Measurements from ENCODE around the gene STK31.

STK31 gene

GRCh38 chr7:23714150-23714464 lies 4.1 kb downstream of the STK31 start:
- ATAC-seq (ENCODE audit: insufficient read depth, low read depth) (no peak), DNase-seq (no peak)
- no peak overlapping the region for H3K9ac ChIP-seq (ENCODE audit: low read depth, low read length)
- H4K20me1 ChIP-seq (ENCODE audit: insufficient read depth, low read length): no peaks in the 10 kb centered on the region
- H2AFZ ChIP-seq (ENCODE audit: low read depth, low read length): no peak overlapping the region
- H3K4me1 ChIP-seq (ENCODE audit: insufficient read depth, low read length): no peaks in the 10 kb centered on the region
- no peaks in the 10 kb centered on the region for H3K36me3 ChIP-seq (ENCODE audit: insufficient read depth, low read length)
- H3K4me3 ChIP-seq (ENCODE audit: low read depth in 1 of 2, low read length in 2 of 2): no peak overlapping the region
- H3K79me2 ChIP-seq (ENCODE audit: insufficient read depth, low read length): no peaks in the 10 kb centered on the region
- H3K27ac ChIP-seq (ENCODE audit: low read length): no peak overlapping the region
- no peak overlapping the region for H3K4me2 ChIP-seq (ENCODE audit: insufficient read depth, low read length)
- H3K9me3 ChIP-seq (ENCODE audit: insufficient read depth, low read length, severe bottlenecking): no peaks in the 10 kb centered on the region
- H3K27me3 ChIP-seq (ENCODE audit: insufficient read depth, low read length, poor library complexity): no peaks in the 10 kb centered on the region
- no peak for TF ChIP-seq CTCF (IDR thresholded peaks at IDR 0.05; ENCODE audit: borderline replicate concordance, extremely low read depth, low read length, poor library complexity, severe bottlenecking)
- TF ChIP-seq EZH2 (IDR thresholded peaks at IDR 0.05; ENCODE audit: borderline replicate concordance, low read depth, low read length, severe bottlenecking): no peak

- H3K9me3 ChIP-seq (ENCODE audit: insufficient read depth, low read length, severe bottlenecking): no peaks in the 10 kb centered on the region
- ATAC-seq (ENCODE audit: insufficient read depth, low read depth): no peak
- H3K4me3 ChIP-seq (ENCODE audit: low read depth in 1 of 2, low read length in 2 of 2): no peak overlapping the region
- H2AFZ ChIP-seq (ENCODE audit: low read depth, low read length): no peak overlapping the region
- no peaks in the 10 kb centered on the region for H4K20me1 ChIP-seq (ENCODE audit: insufficient read depth, low read length)
- H3K79me2 ChIP-seq (ENCODE audit: insufficient read depth, low read length): no peaks in the 10 kb centered on the region
- H3K27ac ChIP-seq (ENCODE audit: low read length): no peak overlapping the region
- H3K27me3 ChIP-seq (ENCODE audit: insufficient read depth, low read length, poor library complexity): no peaks in the 10 kb centered on the region
- no peaks in the 10 kb centered on the region for H3K4me1 ChIP-seq (ENCODE audit: insufficient read depth, low read length)
- H3K9ac ChIP-seq (ENCODE audit: low read depth, low read length): no peak overlapping the region
- DNase-seq: no peak
- TF ChIP-seq CTCF (IDR thresholded peaks at IDR 0.05; ENCODE audit: borderline replicate concordance, extremely low read depth, low read length, poor library complexity, severe bottlenecking): no peak
- no peak for TF ChIP-seq EZH2 (IDR thresholded peaks at IDR 0.05; ENCODE audit: borderline replicate concordance, low read depth, low read length, severe bottlenecking)
- H3K36me3 ChIP-seq (ENCODE audit: insufficient read depth, low read length): no peaks in the 10 kb centered on the region
- no peak overlapping the region for H3K4me2 ChIP-seq (ENCODE audit: insufficient read depth, low read length)
These were observed 4.6 kb downstream of the STK31 start for GRCh38 chr7:23714579-23714978.

GRCh38 chr7:23715099-23715498 lies 5.1 kb downstream of the STK31 start:
- Histone ChIP-seq H2AFZ (ENCODE audit: low read depth, low read length) (no peak overlapping the region), H3K9ac (ENCODE audit: low read depth, low read length) (no peak overlapping the region), H3K36me3 (ENCODE audit: insufficient read depth, low read length) (no peaks in the 10 kb centered on the region), H3K27ac (ENCODE audit: low read length) (no peak overlapping the region), H3K4me1 (ENCODE audit: insufficient read depth, low read length) (no peaks in the 10 kb centered on the region), H3K27me3 (ENCODE audit: insufficient read depth, low read length, poor library complexity) (no peaks in the 10 kb centered on the region), H3K4me3 (ENCODE audit: low read depth in 1 of 2, low read length in 2 of 2) (no peak overlapping the region), H3K4me2 (ENCODE audit: insufficient read depth, low read length) (no peak overlapping the region), H3K9me3 (ENCODE audit: insufficient read depth, low read length, severe bottlenecking) (no peaks in the 10 kb centered on the region), H3K79me2 (ENCODE audit: insufficient read depth, low read length) (no peaks in the 10 kb centered on the region), H4K20me1 (ENCODE audit: insufficient read depth, low read length) (no peaks in the 10 kb centered on the region)
- TF ChIP-seq CTCF (IDR thresholded peaks at IDR 0.05; ENCODE audit: borderline replicate concordance, extremely low read depth, low read length, poor library complexity, severe bottlenecking): no peak
- TF ChIP-seq EZH2 (IDR thresholded peaks at IDR 0.05; ENCODE audit: borderline replicate concordance, low read depth, low read length, severe bottlenecking): no peak
- no peak for ATAC-seq (ENCODE audit: insufficient read depth, low read depth)
- no peak for DNase-seq

GRCh38 chr7:23717788-23718187 lies 7.8 kb downstream of the STK31 start:
- Histone ChIP-seq H3K36me3 (ENCODE audit: insufficient read depth, low read length) (no peaks in the 10 kb centered on the region), H3K4me2 (ENCODE audit: insufficient read depth, low read length) (no peak overlapping the region)
- no peak for ATAC-seq (ENCODE audit: insufficient read depth, low read depth)

More at GRCh38 chr7:23717788-23718187, 7.8 kb downstream of the STK31 start:
- Histone ChIP-seq H3K27me3 (ENCODE audit: insufficient read depth, low read length, poor library complexity) (no peaks in the 10 kb centered on the region), H3K9me3 (ENCODE audit: insufficient read depth, low read length, severe bottlenecking) (no peaks in the 10 kb centered on the region), H3K9ac (ENCODE audit: low read depth, low read length) (no peak overlapping the region), H3K27ac (ENCODE audit: low read length) (no peak overlapping the region), H3K4me1 (ENCODE audit: insufficient read depth, low read length) (no peaks in the 10 kb centered on the region), H3K4me3 (ENCODE audit: low read depth in 1 of 2, low read length in 2 of 2) (no peak overlapping the region), H2AFZ (ENCODE audit: low read depth, low read length) (no peak overlapping the region), H4K20me1 (ENCODE audit: insufficient read depth, low read length) (no peaks in the 10 kb centered on the region), H3K79me2 (ENCODE audit: insufficient read depth, low read length) (no peaks in the 10 kb centered on the region)
- no peak for TF ChIP-seq EZH2 (IDR thresholded peaks at IDR 0.05; ENCODE audit: borderline replicate concordance, low read depth, low read length, severe bottlenecking)
- no peak for TF ChIP-seq CTCF (IDR thresholded peaks at IDR 0.05; ENCODE audit: borderline replicate concordance, extremely low read depth, low read length, poor library complexity, severe bottlenecking)
- DNase-seq: no peak
